Inflammatory macrophage treated with lipopolysaccharide for 1 hour (primary cell): ENCODE results near the gene PLGRKT.
"Not testable (repeated sequence)": the region's sequence is repeated elsewhere in the genome, so short reads cannot be mapped to it uniquely, and the experiment has no call there.

Experiments used
- DNase-seq, 2 donors: peaks; one replicate each; pipeline ENCODE4 v3.0.0-alpha.2; 2020 to 2022

The PLGRKT gene, protein sequence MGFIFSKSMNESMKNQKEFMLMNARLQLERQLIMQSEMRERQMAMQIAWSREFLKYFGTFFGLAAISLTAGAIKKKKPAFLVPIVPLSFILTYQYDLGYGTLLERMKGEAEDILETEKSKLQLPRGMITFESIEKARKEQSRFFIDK

DNA sequence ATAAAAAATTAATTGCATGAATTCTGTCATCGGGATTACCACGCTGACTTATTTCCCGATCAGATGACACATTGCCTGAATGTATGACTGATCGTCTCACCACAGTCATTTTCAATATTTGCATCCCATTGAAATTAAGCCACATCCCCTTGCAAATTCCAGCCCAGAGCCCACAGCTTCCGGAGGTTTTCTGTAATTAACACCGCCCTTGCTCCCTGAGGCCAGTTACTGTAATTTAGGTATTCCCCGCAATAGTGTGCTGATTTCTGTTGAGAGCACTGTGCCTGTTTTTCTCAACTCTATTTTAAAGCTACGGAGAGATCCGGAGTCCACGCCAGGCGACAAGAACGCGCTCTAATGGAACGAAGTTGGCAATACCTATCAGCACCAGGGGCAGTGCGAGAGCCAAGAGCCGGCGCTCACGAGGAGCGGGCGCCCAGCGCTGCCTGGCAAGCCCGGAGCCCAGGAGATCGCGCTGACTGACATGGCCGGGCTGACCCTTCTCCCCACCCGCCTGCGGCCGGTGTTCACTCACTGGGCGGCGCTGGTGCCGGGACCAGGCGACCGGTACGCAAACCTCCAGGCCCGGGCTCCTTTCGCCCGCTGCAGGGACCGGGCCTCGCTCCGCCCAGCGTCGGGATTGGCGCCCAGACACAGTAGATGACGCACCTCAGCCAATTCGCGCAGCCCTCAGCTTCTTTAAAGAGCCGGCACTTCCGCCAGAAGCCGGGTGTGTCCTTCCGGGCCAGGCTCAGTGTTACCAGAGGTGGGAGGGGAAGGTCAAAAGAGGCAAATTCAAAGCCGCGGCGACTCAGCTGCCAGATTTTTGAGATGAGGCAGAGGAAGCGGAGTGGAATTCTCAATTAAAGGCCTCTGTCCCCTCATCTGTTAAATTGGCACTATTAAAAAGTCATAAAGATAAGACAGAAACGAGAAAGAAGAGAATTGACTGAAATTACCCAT is at the start of gene PLGRKT:
TSS of gene PLGRKT (minus strand) at position 672 of the 963 bp plus-strand sequence. CDS start 5,948 bp downstream, outside the sequence.
- peak; percentile 94 to 98 for DNase-seq

DNA sequence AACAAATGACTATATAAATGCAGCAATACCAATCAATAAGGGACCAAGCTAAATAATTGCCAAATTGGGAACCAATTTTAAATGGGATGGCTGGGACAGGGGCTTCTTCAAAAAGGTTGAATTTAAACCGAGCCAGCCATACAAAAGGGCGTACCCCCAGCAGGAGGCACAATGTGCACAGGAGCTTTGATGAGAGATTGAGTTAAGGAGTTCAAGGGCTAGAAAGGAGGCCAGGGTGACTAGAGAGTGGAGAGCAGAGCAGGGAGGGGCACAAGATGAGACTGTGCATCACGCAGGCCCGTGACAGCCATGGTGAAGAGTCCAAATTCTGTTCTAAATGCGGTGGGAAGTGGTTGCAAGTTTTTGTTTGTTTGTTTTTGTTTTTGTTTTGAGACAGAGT is 49.3 kb upstream of the PLGRKT start:
- no peak for DNase-seq

DNA sequence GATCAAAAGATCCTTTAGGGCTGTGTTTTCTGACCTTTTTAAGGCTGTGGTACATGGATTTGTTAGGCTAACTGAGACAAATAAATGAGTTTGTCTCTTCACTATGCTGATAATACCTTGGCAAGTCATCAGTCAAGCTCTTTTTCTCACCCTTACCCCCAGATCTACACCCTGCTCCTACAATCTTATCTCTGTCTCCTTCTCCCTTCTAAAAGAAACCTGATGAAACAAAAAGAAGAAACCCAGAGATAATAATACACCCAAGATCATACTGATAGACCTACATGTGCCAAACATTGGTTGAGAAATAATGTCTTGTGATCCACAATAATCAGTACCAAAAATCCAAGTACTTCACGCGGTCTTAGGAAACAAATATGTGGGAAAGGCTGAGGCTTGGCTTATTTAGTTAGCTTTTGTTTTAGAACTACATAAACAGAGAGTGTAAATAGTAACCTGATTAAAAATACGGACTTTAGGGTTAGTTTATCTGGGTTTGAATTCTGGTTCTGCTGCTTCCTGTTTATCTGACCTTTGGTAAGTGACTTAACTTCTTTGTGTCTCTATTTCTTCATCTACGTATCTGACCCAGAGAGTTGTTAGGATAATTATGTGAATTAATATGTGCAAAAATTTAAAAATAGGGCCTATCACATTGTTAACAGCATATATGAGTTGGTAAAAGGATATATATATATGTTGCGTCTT is 47.8 kb upstream of the PLGRKT start:
- no peak for DNase-seq

DNA sequence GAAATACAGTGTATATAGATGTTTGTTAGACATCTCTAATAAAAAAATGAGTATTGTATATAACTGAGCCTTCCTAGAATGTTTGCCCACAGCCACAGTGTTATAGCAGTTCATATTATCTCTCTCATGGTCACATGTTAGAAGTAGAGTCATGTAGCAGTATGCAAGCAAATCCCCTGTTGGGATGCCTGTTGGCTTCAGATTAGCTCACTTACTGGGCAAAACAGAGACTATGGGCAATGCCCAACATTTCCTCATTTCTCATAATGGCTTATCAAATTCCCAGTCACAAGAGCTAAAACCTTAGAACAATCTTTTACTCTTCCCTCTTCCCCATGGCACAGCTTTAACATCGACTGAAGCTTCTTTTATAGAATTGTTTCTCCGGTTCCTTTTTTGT is 45.6 kb upstream of the PLGRKT start:
- DNase-seq = peak in 1 of 2 donors; percentile 62

DNA sequence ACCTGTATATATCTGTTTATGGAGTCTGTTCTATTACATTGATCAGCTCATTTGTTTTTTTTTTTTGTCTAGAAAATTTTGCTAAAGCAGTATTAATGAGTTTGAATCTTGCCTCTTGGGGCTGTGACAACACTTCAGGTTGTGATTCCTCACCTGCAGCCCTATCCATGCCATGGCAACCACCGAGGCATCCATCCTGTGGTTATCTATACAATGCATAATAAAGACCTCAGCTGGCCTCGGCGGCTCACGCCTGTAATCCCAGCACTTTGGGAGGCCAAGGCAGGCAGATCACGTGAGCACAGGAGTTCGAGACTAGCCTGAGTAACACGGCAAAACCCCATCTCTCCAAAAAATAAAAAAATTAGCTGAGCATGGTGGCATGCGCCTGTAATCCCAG is 44.5 kb upstream of the PLGRKT start:
- DNase-seq = no peak

DNA sequence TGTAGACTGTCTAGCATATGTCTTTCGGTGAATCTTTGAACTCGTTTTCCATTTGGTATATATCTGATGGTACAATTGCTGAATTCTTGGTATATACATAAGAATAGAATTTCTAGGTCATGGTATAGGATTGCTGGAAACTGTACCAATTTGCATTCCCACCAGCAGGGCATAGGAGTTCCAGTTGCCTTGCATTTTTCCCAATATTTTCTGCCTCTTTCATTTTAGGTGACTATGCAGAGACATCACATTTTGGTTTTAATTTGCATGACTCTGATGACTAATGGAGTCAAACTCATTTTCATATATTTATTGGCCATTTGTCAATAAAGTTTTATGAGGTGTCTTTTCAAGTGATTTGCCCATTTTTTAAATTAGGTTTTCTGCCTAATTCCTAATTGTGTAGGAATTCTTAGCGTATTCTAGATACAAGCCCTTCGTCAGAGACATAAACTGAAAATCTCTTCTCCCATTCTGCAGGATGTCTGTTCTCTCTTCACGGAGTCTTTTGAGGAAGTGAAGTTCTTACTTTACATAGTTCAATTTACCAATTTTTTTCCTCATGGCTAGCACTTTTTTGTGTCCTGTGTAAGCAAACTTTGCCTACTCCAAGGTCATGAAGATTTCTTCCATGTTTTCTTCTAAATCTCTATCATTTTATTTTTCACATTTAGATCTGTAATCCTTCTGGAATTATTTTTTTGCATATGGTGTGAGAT is 43.8 kb upstream of the PLGRKT start:
- DNase-seq = peak; percentile 38 to 48

DNA sequence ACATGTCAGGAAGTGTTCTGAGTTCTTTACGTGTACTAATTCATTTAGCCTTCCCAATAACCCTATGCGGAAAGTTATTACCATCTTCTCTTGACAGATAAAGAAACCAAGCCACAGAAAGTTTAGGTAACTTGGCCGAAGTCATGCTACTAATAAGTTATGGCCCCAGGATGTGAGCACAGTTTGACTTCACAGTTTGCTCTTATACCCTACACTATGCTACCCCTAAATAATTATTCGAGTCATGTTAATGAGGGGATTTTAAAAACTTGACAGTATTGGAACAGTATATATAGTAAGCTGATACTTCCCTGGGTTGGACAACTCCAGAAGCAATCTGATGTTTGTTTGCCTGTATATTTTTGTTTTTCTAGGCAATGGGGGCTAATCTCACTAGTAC is 43.2 kb upstream of the PLGRKT start:
- DNase-seq = no peak

DNA sequence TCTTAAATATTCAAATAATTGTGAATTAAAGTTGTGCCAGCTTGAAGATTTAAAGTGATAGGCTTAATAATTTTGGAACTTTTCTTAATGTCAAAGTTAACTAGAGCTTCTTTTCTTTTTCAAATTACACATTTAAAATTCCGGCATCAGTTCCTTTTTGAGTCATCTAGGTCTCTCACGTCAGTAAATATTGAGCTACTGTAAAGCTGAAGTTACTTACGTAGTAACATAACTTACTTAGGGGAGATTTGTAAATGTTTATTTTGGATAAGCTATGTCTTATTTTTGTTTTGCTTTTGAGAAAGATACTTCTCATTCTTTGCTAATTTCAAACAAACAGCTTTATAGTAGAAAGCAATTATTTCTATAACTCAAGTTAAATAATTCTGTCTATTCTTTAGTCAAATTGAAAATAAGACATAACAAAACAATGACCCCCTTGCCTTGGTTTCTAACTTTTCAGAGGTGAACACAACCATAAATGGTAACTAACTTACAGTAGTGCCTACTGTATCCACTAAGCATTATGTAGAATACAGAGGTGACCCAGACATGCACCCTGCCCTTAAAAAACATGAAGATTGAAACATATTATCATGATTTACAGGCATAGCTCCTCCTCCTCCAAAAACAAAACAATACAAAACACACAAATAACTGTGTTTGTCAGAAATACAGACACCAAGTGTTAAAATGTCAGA is 42.4 kb upstream of the PLGRKT start:
- no peak for DNase-seq

DNA sequence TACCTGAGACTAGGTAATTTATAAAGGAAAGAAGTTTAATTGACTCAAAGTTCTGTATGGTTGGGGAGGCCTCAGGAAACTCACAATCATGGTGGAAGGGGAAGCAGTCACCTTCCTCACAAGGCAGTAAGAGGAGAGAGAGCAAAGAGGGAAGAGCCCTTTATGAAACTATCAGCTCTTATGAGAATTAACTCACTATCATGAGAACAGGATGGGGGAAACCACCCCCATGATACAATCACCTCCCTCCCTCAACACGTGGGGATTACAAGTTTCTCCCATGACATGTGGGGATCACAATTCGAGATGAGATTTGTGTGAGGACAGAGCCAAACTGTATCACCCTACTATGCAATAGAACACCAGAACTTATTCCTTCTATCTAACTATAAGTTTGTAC is 40.5 kb upstream of the PLGRKT start:
- peak; percentile 72 to 93 for DNase-seq

DNA sequence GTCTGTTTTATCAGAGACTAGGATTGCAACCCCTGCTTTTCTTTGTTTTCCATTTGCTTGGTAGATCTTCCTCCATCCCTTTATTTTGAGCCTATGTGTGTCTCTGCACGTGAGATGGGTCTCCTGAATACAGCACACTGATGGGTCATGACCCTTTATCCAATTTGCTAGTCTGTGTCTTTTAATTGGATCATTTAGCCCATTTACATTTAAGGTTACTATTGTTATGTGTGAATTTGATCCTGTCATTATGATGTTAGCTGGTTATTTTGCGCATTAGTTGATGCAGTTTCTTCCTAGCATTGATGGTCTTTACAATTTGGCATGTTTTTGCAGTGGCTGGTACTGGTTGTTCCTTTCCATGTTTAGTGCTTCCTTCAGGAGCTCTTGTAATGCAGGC is 37.9 kb upstream of the PLGRKT start:
- not testable (repeated sequence) for DNase-seq

DNA sequence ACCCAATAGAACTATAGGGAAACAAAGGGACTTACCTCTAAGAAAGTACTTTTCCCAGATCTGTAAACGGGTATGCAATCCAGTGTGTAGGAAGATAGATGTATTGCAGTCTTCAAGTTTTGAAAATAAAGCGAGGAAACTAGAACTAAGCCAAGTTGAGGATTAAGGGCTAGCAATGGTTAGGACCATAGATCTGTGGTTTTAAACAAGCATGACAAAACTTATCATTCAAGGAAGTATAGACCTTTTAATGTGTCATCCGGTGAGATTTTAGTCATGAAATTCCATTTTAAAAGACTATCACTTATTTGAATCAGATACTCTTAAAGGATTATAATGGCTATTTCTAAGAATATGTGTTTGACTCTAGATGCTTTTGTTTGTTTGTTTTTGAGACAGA is 33.1 kb upstream of the PLGRKT start:
- no peak for DNase-seq

DNA sequence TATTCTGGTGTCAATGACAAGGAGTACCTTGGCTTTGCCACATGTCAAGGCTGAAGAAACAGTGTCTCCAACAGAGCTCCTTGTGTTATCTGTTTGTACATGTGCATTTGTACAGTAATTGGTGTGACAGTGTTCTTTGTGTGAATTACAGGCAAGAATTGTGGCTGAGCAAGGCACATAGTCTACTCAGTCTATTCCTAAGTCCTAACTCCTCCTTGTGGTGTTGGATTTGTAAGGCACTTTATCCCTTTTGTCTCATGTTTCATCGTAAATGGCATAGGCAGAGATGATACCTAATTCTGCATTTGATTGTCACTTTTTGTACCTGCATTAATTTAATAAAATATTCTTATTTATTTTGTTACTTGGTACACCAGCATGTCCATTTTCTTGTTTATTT is 32.4 kb upstream of the PLGRKT start:
- DNase-seq = no peak

DNA sequence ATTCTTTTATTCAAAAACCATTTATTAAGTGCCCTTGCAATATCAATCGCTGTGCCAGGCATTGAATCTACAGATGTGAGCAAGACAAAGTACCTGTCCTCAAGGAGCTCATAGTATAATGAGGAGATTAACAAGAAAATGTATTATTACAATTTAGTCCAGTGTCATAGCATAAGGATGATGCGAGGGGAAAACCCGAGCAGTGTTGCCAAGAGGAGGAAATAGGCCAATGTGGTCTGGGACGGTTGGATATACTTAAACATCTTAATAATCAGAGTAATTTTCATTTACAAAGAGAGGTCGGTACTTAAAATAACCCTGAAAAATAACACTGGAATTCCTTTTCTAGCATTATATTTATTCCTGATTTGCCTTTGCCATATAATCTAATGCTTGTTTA is 31.1 kb upstream of the PLGRKT start:
- peak; percentile 47 to 60 for DNase-seq

DNA sequence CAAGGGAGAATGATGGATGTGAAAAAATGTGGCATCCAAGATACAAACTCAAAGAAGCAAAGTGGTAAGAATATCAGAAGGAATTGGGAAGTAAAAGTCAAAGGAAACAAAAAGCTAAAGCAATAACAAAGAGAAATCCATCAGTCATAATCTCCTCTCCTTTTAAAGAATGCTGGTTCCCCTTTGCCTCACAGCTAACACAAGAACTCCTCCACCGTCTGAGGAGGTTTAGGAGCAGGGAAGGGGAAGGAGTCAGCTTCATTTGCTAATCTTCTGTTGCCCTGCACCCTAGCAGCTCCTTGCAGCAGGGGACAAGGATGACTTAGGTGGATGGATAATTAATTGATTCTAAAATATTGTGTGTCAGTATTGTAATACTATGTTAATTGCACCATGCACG is 29.0 kb upstream of the PLGRKT start:
- DNase-seq = peak; percentile 61 to 63

DNA sequence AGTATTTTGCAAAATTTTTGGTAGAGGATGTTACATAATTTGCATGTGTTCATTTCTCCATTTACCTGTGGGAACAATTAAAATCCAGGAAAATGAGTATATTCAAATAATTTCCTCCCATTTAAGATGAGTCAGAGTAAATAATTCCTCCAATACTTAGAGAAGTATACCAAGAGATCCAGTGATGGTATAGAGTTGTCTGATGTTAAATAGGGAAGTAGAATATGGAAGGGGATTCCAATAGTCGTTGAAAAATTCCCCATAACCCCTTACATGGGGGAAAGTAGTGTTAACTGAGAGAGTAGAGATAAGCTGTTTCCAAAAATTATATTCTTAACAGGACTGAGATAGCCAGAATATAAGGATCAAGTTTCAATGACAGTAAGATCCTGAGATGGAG is 28.3 kb upstream of the PLGRKT start:
- DNase-seq = peak; percentile 53 to 78

DNA sequence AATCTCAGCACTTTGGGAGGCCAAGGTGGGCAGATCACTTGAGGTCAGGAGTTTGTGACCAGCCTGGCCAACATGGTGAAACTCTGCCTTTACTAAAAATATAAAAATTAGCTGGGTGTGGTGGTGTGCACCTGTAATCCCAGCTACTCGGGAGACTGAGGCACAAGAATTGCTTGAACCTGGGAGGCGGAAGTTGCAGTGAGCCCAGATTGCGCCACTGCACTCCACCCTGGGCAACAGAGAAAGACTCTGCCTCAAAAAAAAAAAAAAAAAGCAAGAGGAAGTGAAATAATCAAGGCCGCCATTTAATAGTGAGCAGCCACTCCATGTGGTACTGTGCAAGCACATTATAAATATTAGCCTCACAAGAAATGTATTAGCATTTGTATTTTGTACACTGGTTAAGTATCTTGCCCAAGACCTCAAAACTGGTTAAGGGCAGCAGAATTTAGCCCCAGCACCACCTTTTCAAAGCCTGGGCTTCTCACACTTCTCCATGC is 27.2 kb upstream of the PLGRKT start:
- not testable (repeated sequence) for DNase-seq

DNA sequence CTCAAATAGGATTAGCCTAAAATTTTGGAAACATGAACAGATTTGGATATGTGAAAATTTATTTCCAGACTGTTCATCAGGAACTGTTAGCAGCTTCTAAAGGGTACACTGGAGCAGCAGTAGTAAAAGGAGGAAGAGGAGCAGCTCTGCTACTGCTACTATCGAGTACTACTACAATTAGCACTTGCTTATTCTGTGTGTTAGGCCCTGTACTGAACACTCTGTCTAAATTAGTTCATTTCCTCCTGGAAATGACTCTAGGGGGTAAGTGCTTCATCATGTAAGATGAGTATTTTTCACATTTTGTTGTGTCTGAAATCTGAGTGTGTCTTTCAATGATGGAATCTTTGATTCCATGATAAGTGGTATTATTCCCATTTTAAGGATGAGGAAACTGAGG is 22.4 kb upstream of the PLGRKT start:
- no peak for DNase-seq

DNA sequence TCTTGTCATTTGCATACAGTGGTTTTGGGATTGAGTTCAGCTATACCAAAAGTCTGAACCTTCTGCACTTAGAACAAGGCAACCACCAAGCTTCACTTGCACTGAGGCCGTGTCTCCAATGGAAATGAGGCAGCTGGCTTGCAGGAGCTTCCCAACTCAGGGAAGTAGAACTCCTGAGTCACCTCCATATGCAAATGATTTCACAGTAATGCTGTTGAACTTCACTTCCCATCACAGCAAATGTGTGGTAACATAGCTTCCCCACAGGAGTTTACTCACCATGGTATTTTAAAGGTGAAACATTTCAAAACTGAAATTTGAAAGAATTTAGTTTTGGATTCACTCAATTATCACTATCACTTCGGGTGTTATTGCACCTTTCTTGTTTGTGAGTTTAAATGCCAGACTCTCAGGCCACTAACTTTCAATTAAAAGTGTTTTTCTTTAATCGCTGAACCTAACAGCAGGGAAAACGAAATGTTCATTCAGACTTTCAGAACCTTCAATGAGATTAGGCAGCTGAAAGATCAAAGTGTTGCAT is 21.6 kb upstream of the PLGRKT start:
- DNase-seq = peak; percentile 87 to 95

DNA sequence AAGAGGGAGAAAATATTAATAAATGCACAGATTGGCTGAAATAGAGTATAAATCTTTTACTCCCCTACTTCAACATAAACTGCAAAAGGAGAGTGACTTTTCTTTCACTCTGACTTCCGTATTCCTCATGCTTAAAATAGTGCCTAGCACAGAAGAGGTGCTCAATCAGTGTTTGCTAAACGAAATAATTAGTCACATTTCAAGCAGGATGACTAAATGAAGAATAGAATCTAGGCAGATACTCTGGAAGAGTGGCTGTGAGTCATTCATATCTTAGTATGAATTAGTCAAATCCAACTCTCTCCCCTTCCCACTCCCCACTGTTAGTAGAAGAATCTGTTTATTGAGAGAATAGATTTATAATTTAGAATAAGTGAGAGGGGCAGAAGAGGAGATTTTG is 17.5 kb upstream of the PLGRKT start:
- DNase-seq = peak; percentile 62 to 82

DNA sequence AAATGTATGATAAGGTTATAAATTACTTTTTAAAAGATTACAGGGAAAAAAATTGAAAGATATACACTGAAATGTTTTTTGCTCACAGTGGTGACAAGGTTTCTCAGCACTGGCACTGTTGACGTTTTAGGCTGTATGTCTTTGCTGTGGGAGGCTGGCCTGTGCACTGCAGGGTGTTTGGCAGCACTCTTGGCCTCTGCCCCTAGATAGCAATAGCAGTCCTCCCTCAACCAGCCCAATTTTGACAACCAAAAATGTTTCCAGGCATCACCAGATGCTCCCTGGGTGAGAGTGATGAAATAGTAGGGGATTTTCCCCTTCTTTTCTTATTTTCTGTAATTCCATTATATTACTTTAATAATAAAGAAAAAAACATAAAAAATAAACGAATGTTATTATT is 15.9 kb upstream of the PLGRKT start:
- peak; percentile 39 to 50 for DNase-seq

DNA sequence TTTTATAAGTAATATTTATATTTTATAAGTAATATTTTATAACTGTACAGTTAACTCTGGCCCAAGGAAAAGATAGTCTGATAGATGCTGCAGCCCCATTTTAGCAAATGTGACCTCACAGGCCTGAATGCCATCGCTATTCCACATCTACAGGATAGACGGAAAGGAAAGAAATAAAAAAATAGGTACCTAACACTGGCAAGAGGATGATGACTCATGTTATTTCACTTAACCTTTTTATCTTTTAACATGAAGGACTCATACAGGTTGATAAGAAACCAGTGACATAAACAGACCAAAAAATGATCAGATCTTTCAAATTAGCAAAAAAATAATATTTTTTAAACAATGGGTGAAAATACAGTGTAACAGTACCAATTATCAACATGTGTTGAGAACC is 15.3 kb upstream of the PLGRKT start:
- no peak for DNase-seq

DNA sequence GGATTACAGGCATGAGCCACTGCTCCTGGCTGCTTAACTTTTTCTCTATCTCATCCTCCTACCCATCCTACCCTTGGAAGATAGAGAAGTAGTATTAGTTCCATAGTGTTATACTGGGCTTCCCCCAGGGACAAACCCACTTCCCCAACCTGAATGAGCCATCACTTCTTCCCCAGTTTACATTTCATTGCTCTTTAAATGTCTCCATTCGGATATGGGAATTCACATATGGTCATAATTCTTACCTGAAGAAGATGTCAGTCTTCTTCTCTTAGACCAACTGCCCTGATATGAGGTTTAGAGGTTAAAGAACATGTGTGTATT is 14.5 kb upstream of the PLGRKT start:
- peak; percentile 64 to 78 for DNase-seq
